Sigmoid colon (tissue), 4 donors: ENCODE results near the gene MACF1.

ENCODE experiments used
- EP300 ChIP-seq, 4 donors: sonication (generic); formaldehyde crosslinking; IDR thresholded peaks; one replicate each; pipeline ENCODE4 v1.6.1; 2017; ENCODE audit warnings: antibody characterized with exemption in 4 of 4
- POLR2A ChIP-seq, 2 donors: fragments of 450-650 bp; IDR thresholded peaks; one replicate each; pipeline ENCODE4 v1.6.1; 2016; ENCODE audit warnings: antibody characterized with exemption in 2 of 2, mild to moderate bottlenecking in 2 of 2, moderate library complexity in 2 of 2
- TF ChIP-seq, protein P1 (sequence below), 4 experiments: fragments of 450-650 bp in 3 of 4; fragments of 200-600 bp in 1 of 4; IDR thresholded peaks; one replicate each; pipeline ENCODE4 v1.5.1; 2016 to 2019; ENCODE audit warnings: antibody characterized with exemption in 4 of 4, mild to moderate bottlenecking in 3 of 4, moderate library complexity in 2 of 4

GRCh38 chr1:39458991-39459390 is 254.5 kb downstream of the MACF1 start:
- TF ChIP-seq, protein P1, sequence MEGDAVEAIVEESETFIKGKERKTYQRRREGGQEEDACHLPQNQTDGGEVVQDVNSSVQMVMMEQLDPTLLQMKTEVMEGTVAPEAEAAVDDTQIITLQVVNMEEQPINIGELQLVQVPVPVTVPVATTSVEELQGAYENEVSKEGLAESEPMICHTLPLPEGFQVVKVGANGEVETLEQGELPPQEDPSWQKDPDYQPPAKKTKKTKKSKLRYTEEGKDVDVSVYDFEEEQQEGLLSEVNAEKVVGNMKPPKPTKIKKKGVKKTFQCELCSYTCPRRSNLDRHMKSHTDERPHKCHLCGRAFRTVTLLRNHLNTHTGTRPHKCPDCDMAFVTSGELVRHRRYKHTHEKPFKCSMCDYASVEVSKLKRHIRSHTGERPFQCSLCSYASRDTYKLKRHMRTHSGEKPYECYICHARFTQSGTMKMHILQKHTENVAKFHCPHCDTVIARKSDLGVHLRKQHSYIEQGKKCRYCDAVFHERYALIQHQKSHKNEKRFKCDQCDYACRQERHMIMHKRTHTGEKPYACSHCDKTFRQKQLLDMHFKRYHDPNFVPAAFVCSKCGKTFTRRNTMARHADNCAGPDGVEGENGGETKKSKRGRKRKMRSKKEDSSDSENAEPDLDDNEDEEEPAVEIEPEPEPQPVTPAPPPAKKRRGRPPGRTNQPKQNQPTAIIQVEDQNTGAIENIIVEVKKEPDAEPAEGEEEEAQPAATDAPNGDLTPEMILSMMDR (IDR thresholded peaks at IDR 0.05), result no peak
- no peak for TF ChIP-seq POLR2A (IDR thresholded peaks at IDR 0.05)
- TF ChIP-seq EP300 (IDR thresholded peaks at IDR 0.05), result no peak
